ENCODE data around the gene ATP10B. TPM values are rescaled to one million over a fixed set of nuclear protein-coding genes. Genes with fewer than 3 reads are reported as not detected.

ATP10B gene
- total RNA-seq, 2 experiments from 2014 or later: not detected

DNA sequence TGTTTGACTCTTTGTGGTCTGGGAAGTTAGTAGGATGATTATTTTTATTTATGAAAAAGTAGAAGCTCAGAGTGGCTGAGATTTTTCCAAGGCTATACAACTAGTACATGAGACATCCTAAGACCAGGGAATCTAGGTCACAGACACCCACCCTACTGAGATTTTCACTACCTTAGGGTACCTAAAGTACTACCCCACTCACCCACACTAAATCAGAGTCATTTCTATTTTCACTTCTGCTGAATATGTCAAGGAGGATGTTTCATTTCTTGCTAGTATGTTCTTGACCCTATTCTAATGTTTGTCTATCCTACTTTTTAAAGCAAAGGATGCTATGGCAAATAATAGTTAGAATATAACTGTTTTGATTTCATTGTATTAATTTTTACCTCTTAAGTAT, 206.0 kb downstream of the ATP10B start:
- TF ChIP-seq EZH2phosphoT487 (IDR thresholded peaks at IDR 0.05; ENCODE audit: borderline replicate concordance, low read depth, low read length): no peak
- TF ChIP-seq, protein P1, sequence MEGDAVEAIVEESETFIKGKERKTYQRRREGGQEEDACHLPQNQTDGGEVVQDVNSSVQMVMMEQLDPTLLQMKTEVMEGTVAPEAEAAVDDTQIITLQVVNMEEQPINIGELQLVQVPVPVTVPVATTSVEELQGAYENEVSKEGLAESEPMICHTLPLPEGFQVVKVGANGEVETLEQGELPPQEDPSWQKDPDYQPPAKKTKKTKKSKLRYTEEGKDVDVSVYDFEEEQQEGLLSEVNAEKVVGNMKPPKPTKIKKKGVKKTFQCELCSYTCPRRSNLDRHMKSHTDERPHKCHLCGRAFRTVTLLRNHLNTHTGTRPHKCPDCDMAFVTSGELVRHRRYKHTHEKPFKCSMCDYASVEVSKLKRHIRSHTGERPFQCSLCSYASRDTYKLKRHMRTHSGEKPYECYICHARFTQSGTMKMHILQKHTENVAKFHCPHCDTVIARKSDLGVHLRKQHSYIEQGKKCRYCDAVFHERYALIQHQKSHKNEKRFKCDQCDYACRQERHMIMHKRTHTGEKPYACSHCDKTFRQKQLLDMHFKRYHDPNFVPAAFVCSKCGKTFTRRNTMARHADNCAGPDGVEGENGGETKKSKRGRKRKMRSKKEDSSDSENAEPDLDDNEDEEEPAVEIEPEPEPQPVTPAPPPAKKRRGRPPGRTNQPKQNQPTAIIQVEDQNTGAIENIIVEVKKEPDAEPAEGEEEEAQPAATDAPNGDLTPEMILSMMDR (conservative IDR thresholded peaks at IDR 0.05; ENCODE audit: low read length): no peak
- Histone ChIP-seq H3K79me2 (ENCODE audit: insufficient read depth, low read depth, low read length) (no peaks in the 10 kb centered on the region), H2AFZ (ENCODE audit: low read length) (no peak overlapping the region), H4K20me1 (ENCODE audit: insufficient read depth, low read length) (no peaks in the 10 kb centered on the region), H3K9me2 (ENCODE audit: insufficient read depth, low read length) (no peaks in the 10 kb centered on the region), H3K27ac (ENCODE audit: low read depth, low read length, poor library complexity, severe bottlenecking) (no peak overlapping the region), H3K4me1 (ENCODE audit: insufficient read depth, low read length, poor library complexity, severe bottlenecking) (no peaks in the 10 kb centered on the region), H3K4me3 (ENCODE audit: low read depth, low read length, poor library complexity, severe bottlenecking) (no peak overlapping the region), H3K36me3 (ENCODE audit: insufficient read depth, low read length) (no peaks in the 10 kb centered on the region), H3K4me2 (ENCODE audit: low read length) (no peak overlapping the region), H3K9me3 (ENCODE audit: low read length) (no peaks in the 10 kb centered on the region)
- intact Hi-C loops (cut with micrococcal nuclease; ENCODE audit: unreplicated experiment): no loop called here
- BruUV-seq (replicated peaks): no TSS peak
- POLR2A ChIA-PET: no interaction called here
- DNase-seq (ENCODE audit: low spot score): no peak
- CTCF ChIA-PET (ENCODE audit: unreplicated experiment): no interaction called here

GRCh38 chr5:160643616-160644240, 208.3 kb downstream of the ATP10B start:
- no peak overlapping the region for H2AFZ ChIP-seq (ENCODE audit: low read length)
- H3K4me1 ChIP-seq (ENCODE audit: insufficient read depth, low read length, poor library complexity, severe bottlenecking): no peaks in the 10 kb centered on the region
- no peak overlapping the region for H3K4me3 ChIP-seq (ENCODE audit: low read depth, low read length, poor library complexity, severe bottlenecking)
- H3K4me2 ChIP-seq (ENCODE audit: low read length): no peak overlapping the region
- intact Hi-C loops (cut with micrococcal nuclease; ENCODE audit: unreplicated experiment): no loop called here
- H3K9me3 ChIP-seq (ENCODE audit: low read length): no peaks in the 10 kb centered on the region
- no peaks in the 10 kb centered on the region for H3K79me2 ChIP-seq (ENCODE audit: insufficient read depth, low read depth, low read length)
- DNase-seq (ENCODE audit: low spot score): no peak
- no peaks in the 10 kb centered on the region for H3K36me3 ChIP-seq (ENCODE audit: insufficient read depth, low read length)
- H3K27ac ChIP-seq (ENCODE audit: low read depth, low read length, poor library complexity, severe bottlenecking): no peak overlapping the region
- H4K20me1 ChIP-seq (ENCODE audit: insufficient read depth, low read length): no peaks in the 10 kb centered on the region
- no peaks in the 10 kb centered on the region for H3K9me2 ChIP-seq (ENCODE audit: insufficient read depth, low read length)
- POLR2A ChIA-PET: no interaction called here
- BruUV-seq (replicated peaks): no TSS peak
- CTCF ChIA-PET (ENCODE audit: unreplicated experiment): no interaction called here
- TF ChIP-seq, protein P1 (conservative IDR thresholded peaks at IDR 0.05; ENCODE audit: low read length): no peak
- TF ChIP-seq EZH2phosphoT487 (IDR thresholded peaks at IDR 0.05; ENCODE audit: borderline replicate concordance, low read depth, low read length): no peak

GRCh38 chr5:160641405-160641804, 210.6 kb downstream of the ATP10B start:
- Histone ChIP-seq H3K9me2 (ENCODE audit: insufficient read depth, low read length) (no peaks in the 10 kb centered on the region), H3K4me1 (ENCODE audit: insufficient read depth, low read length, poor library complexity, severe bottlenecking) (no peaks in the 10 kb centered on the region), H3K4me2 (ENCODE audit: low read length) (no peak overlapping the region), H4K20me1 (ENCODE audit: insufficient read depth, low read length) (no peaks in the 10 kb centered on the region), H2AFZ (ENCODE audit: low read length) (no peak overlapping the region), H3K4me3 (ENCODE audit: low read depth, low read length, poor library complexity, severe bottlenecking) (no peak overlapping the region), H3K9me3 (ENCODE audit: low read length) (no peaks in the 10 kb centered on the region), H3K36me3 (ENCODE audit: insufficient read depth, low read length) (no peaks in the 10 kb centered on the region), H3K79me2 (ENCODE audit: insufficient read depth, low read depth, low read length) (no peaks in the 10 kb centered on the region), H3K27ac (ENCODE audit: low read depth, low read length, poor library complexity, severe bottlenecking) (no peak overlapping the region)
- intact Hi-C loops (cut with micrococcal nuclease; ENCODE audit: unreplicated experiment): no loop called here
- TF ChIP-seq, protein P1 (conservative IDR thresholded peaks at IDR 0.05; ENCODE audit: low read length): no peak
- no peak for TF ChIP-seq EZH2phosphoT487 (IDR thresholded peaks at IDR 0.05; ENCODE audit: borderline replicate concordance, low read depth, low read length)
- DNase-seq (ENCODE audit: low spot score): no peak
- ChIA-PET CTCF (ENCODE audit: unreplicated experiment) (no interaction called here), POLR2A (no interaction called here)
- no TSS peak for BruUV-seq (replicated peaks)
